Transverse colon (tissue), 4 donors: Measurements from ENCODE around the gene ULBP3. TPM values are rescaled to one million over a fixed set of nuclear protein-coding genes. Genes with fewer than 3 reads are reported as not detected.
"Not testable (repeated sequence)": the region's sequence is repeated elsewhere in the genome, so short reads cannot be mapped to it uniquely, and the experiment has no call there.

Source experiments
- DNase-seq: peaks from one replicate; pipeline ENCODE4 v3.0.0-alpha.2; 2019
- H3K27ac ChIP-seq, 4 donors: fragments of 200-600 bp; sonication (generic); 2 replicates each; pipeline ENCODE4 v1.5.1; 2016 to 2018; ENCODE audit warnings: inconsistent platforms in 4 of 4
- H3K27me3 ChIP-seq: fragments of 200-600 bp; sonication (generic); 2 replicates; pipeline ENCODE4 v1.5.1; 2017; ENCODE audit warnings: inconsistent platforms
- H3K36me3 ChIP-seq, 4 donors: fragments of 200-600 bp; sonication (generic); 2 replicates each; pipeline ENCODE4 v1.5.1; 2017 to 2019; ENCODE audit warnings: inconsistent platforms in 4 of 4
- H3K4me1 ChIP-seq, 4 donors: fragments of 200-600 bp; sonication (generic); 2 replicates each; pipeline ENCODE4 v1.5.1; 2017 to 2020; ENCODE audit warnings: inconsistent platforms in 4 of 4
- H3K4me3 ChIP-seq, 4 donors: fragments of 200-600 bp; sonication (generic); 1 replicate in 1 of 4; 2 replicates in 3 of 4; pipeline versions ENCODE4 v1.5.1 to v1.6.1; 2017 to 2019; ENCODE audit warnings: inconsistent platforms in 4 of 4
- H3K9me3 ChIP-seq, 2 donors: fragments of 200-600 bp; sonication (generic); 2 replicates each; pipeline ENCODE4 v1.5.1; 2017 to 2019; ENCODE audit warnings: inconsistent platforms in 2 of 2
- WGBS, 2 donors: methylation state at CpG; one replicate each; pipeline ENCODE4 v1.1.5; 2018; ENCODE audit warnings: low coverage in 1 of 2; 5-methylcytosine and 5-hydroxymethylcytosine counted together
- in situ Hi-C, 4 donors: fragments of 200-750 bp; cut with MboI; loops; one replicate each; pipeline versions ENCODE4 v1.15.0 to v1.15.1; 2017; ENCODE audit warnings: low sequenced_read_pairs in 3 of 4, low pct_ligation_motif_present in 1 of 4, low pct_unique_long_range_greater_than_20kb in 1 of 4
- intact Hi-C: fragments of 100-400 bp; cut with DNase I; formaldehyde crosslinking; loops from one replicate; pipeline ENCODE4 v1.15.1; 2023; ENCODE audit warnings: low total_unique reads
- total RNA-seq, 4 donors: library from RNA; depleted of rRNA; stranded (reverse); fragments of >200 nt; gene quantifications; one replicate each; pipeline ENCODE4 v1.1.0, GENCODE V29; 2016

ULBP3 gene
- total RNA-seq, 4 donors from 2014 or later, result 0.79 to 2.0 TPM; not detected in 2

GRCh38 chr6:150012846-150013784, 55.8 kb downstream of the ULBP3 start:
- peaks cover 92% of the 10 kb centered on the region for H3K27me3 ChIP-seq
- DNase-seq, H3K36me3 ChIP-seq, H3K4me1 ChIP-seq, H3K27ac ChIP-seq, H3K4me3 ChIP-seq, intact Hi-C loops, H3K9me3 ChIP-seq: not testable (repeated sequence)
- in situ Hi-C loops, result loop anchor here in 2 of 4 donors (10.0 to 25.0 kb wide), 2 partner anchors 78 to 176 kb away; no protein-coding TSS in a partner anchor
- 43 to 66% methylated on average over 4 to 8 of the region's 8 CpGs for WGBS, 2 donors

Other genes with a start within 250 kb of the ULBP3 start
- 10 to 100 TPM in 3 of 4 donors, 1 to 10 TPM in 1; 2.2 to 50.5 (median 21.2) TPM for gene LRP11, start 204.8 kb downstream of the ULBP3 start, total RNA-seq
- not detected for gene RAET1E, start 171.0 kb downstream of the ULBP3 start, total RNA-seq
- gene RAET1G, start 146.0 kb downstream of the ULBP3 start, total RNA-seq, result not detected
- gene ULBP2, start 127.1 kb downstream of the ULBP3 start, total RNA-seq, result not detected
- not detected for gene ULBP1, start 105.2 kb downstream of the ULBP3 start, total RNA-seq
- gene RAET1L, start 43.6 kb downstream of the ULBP3 start, total RNA-seq, result not detected
- gene PPP1R14C, start 73.9 kb upstream of the ULBP3 start, total RNA-seq, result 10 to 100 TPM in 3 of 4 donors, 1 to 10 TPM in 1; 1.2 to 64.5 (median 38.8) TPM